DOHH2 (cell line): Measurements from ENCODE around the gene ACTN4.

ENCODE experiments used
- H3F3A ChIP-seq: fragments of 200-600 bp; sonication (generic), shearing (Covaris generic); 2 replicates; pipeline ENCODE4 v1.6.0; 2016; ENCODE audit warnings: antibody characterized with exemption, mild to moderate bottlenecking; ENCODE audit not compliant: control insufficient read depth, insufficient read depth
- H3K27ac ChIP-seq: fragments of 200-600 bp; sonication (generic); 2 replicates; pipeline ENCODE4 v1.5.1; 2014; ENCODE audit warnings: low read depth, mild to moderate bottlenecking, low read length, moderate library complexity
- H3K27me3 ChIP-seq: fragments of 200-600 bp; sonication (generic); 2 replicates; pipeline ENCODE4 v1.6.1; 2014; ENCODE audit warnings: mild to moderate bottlenecking, low read length, mixed read lengths; ENCODE audit not compliant: control insufficient read depth
- H3K36me3 ChIP-seq: fragments of 200-600 bp; sonication (generic); 2 replicates; pipeline ENCODE4 v1.6.1; 2014; ENCODE audit warnings: mild to moderate bottlenecking, low read length, moderate library complexity, mixed read lengths; ENCODE audit not compliant: control insufficient read depth
- H3K4me1 ChIP-seq: fragments of 200-600 bp; sonication (generic); 2 replicates; pipeline ENCODE4 v1.6.1; 2014; ENCODE audit warnings: mild to moderate bottlenecking, low read length, mixed read lengths; ENCODE audit not compliant: control insufficient read depth
- H3K4me2 ChIP-seq: fragments of 200-600 bp; sonication (generic); 2 replicates; pipeline ENCODE4 v1.6.0; 2014; ENCODE audit warnings: mild to moderate bottlenecking, low read length, moderate library complexity
- H3K4me3 ChIP-seq: fragments of 200-600 bp; sonication (generic); 2 replicates; pipeline ENCODE4 v1.5.1; 2014; ENCODE audit warnings: mild to moderate bottlenecking, low read length, mixed read lengths
- H3K79me2 ChIP-seq: fragments of 200-600 bp; sonication (generic); 2 replicates; pipeline ENCODE4 v1.6.1; 2014; ENCODE audit warnings: mild to moderate bottlenecking, low read length, mixed read lengths; ENCODE audit not compliant: control insufficient read depth
- H3K9me2 ChIP-seq: fragments of 200-600 bp; sonication (generic); replicated peaks from 2 replicates; pipeline ENCODE4 v1.6.1; 2014; ENCODE audit warnings: mild to moderate bottlenecking, low read length, mixed read lengths; ENCODE audit not compliant: control insufficient read depth
- H3K9me3 ChIP-seq: fragments of 200-600 bp; sonication (generic); 2 replicates; pipeline ENCODE4 v1.6.1; 2014; ENCODE audit warnings: antibody characterized with exemption, low read length, mixed read lengths; ENCODE audit not compliant: control insufficient read depth, insufficient read depth
- H4K20me1 ChIP-seq: fragments of 200-600 bp; sonication (generic); 2 replicates; pipeline ENCODE4 v1.6.0; 2014; ENCODE audit warnings: low read depth, mild to moderate bottlenecking, antibody characterized with exemption, low read length, moderate library complexity; ENCODE audit not compliant: control insufficient read depth, insufficient read depth
- CTCF ChIP-seq: fragments of 200-600 bp; sonication (generic); IDR thresholded peaks from one replicate; pipeline ENCODE4 v1.5.1; 2014; ENCODE audit warnings: antibody characterized with exemption, mild to moderate bottlenecking, low read depth, low read length; ENCODE audit not compliant: poor library complexity, severe bottlenecking
- EZH2phosphoT487 ChIP-seq: fragments of 200-600 bp; sonication (generic); IDR thresholded peaks from 2 replicates; pipeline ENCODE4 v1.6.1; 2017; ENCODE audit warnings: borderline replicate concordance, mild to moderate bottlenecking, antibody characterized with exemption, low read length, moderate library complexity, mixed read lengths

The ACTN4 gene

DNA sequence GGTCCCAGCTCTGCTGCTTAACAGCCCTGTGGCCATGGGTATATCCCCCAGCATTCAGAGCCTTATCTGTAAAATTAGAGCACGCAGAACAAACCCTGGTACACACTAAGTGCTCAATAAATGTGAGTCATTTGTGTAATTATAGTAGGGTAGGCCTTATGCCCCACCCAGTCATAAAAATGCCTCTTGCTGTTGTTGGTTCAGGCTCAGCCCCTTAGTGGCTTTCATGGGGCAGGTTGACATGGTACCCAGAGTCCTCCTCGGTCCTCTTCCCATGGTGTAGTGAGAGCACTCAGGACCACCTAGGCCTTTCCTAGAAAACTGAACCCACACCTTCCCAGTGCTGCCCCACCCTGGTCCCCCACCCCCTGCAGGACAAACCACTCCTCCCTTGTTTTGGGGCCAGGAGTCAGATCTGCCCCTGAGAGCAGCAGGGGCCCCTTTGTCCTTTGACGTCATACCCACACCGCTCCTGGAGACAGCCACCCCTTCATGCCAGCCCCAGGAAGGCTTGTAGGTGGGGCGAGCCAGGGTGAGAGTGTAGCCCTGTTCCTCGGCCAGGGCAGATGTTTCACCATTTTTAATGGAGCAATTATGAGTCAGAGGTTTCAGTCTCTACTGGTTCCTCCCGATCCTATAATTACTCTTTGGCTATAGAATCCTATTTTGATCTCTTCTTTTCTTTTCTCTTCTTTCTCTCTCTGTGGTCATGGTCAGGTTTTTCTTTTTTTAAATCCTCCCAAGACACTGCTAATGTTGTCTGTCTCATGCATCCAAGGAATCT is 36.8 kb downstream of the ACTN4 start:
- peaks cover 5% of the 10 kb centered on the region; the same call in 1 of the 2 replicates for H3K36me3 ChIP-seq
- no peaks in the 10 kb centered on the region for H3K9me3 ChIP-seq
- no peak for TF ChIP-seq CTCF
- TF ChIP-seq EZH2phosphoT487, result no peak
- H3K4me3 ChIP-seq, result no peak overlapping the region
- no peaks in the 10 kb centered on the region for H3F3A ChIP-seq
- H4K20me1 ChIP-seq, result peaks cover 12% of the 10 kb centered on the region; the same call in 1 of the 2 replicates
- no peak overlapping the region for H3K4me2 ChIP-seq
- no peaks in the 10 kb centered on the region for H3K9me2 ChIP-seq
- H3K79me2 ChIP-seq, result peaks cover 97% of the 10 kb centered on the region
- H3K27ac ChIP-seq, result no peak overlapping the region
- H3K27me3 ChIP-seq, result no peaks in the 10 kb centered on the region
- H3K4me1 ChIP-seq, result peaks cover 14% of the 10 kb centered on the region

DNA sequence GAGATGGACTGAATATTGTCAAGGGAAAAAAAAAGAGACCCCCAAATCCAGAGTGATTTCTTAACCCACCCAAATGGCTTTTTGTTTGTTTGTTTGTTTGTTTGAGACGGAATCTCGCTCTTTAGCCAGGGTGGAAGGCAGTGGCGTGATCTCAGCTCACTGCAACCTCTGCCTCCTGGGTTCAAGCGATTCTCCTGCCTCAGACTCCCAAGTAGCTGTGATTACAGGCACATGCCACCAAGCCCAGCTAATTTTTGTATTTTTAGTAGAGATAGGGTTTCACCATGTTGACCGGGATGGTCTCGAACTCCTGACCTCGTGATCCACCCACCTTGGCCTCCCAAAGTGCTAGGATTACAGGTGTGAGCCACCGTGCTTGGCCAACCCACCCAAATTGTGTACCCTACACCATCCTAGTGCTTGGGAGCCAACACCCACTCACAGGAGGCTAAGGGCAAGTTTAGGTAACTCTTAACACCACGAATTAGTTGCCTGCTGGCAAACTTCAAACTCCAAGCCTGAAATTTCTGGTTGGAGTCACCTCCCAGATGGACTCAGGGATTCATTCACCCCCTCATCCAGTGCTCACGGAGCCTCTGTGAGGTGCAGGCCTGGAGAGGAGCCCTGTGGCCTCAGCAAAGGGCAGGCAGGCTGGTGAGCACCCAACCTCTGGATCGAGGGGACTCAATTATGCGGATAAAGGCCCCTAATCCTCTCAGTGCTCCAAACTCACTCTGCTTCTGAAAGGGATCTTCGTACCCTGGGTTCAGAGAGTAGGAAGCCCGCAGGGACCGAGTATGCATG is 37.6 kb downstream of the ACTN4 start:
- Histone ChIP-seq H3K9me2 (no peaks in the 10 kb centered on the region), H3F3A (no peaks in the 10 kb centered on the region), H3K9me3 (no peaks in the 10 kb centered on the region), H4K20me1 (peaks cover 12% of the 10 kb centered on the region; the same call in 1 of the 2 replicates), H3K79me2 (peaks cover 94% of the 10 kb centered on the region), H3K27me3 (no peaks in the 10 kb centered on the region), H3K36me3 (peaks cover 5% of the 10 kb centered on the region; the same call in 1 of the 2 replicates), H3K27ac (no peak overlapping the region), H3K4me2 (no peak overlapping the region), H3K4me3 (no peak overlapping the region), H3K4me1 (peaks cover 14% of the 10 kb centered on the region)
- no peak for TF ChIP-seq CTCF
- no peak for TF ChIP-seq EZH2phosphoT487

- H3K4me1 ChIP-seq, result peaks cover 14% of the 10 kb centered on the region
- H3K4me2 ChIP-seq, result no peak overlapping the region
Observed at GRCh38 chr19:38685666-38686529, 38.4 kb downstream of the ACTN4 start.

More at GRCh38 chr19:38685666-38686529, 38.4 kb downstream of the ACTN4 start:
- Histone ChIP-seq H3F3A (no peaks in the 10 kb centered on the region), H3K27me3 (no peaks in the 10 kb centered on the region), H3K4me3 (no peak overlapping the region), H3K9me3 (no peaks in the 10 kb centered on the region), H3K9me2 (no peaks in the 10 kb centered on the region), H3K27ac (no peak overlapping the region), H4K20me1 (peaks cover 12% of the 10 kb centered on the region; the same call in 1 of the 2 replicates), H3K36me3 (peaks cover 5% of the 10 kb centered on the region; the same call in 1 of the 2 replicates), H3K79me2 (peaks cover 95% of the 10 kb centered on the region)
- TF ChIP-seq CTCF (no peak), EZH2phosphoT487 (no peak)
